ELR (cell line): ENCODE results near the gene DACT2.
"Not testable (repeated sequence)": the region's sequence is repeated elsewhere in the genome, so short reads cannot be mapped to it uniquely, and the experiment has no call there.

Source experiments
- DNase-seq: peaks from one replicate; pipeline ENCODE4 v3.0.0-alpha.2; 2015; ENCODE audit warnings: low read depth

The DACT2 gene

GRCh38 chr6:168300975-168301647, 18.5 kb downstream of the DACT2 start:
- DNase-seq = no peak

DNA sequence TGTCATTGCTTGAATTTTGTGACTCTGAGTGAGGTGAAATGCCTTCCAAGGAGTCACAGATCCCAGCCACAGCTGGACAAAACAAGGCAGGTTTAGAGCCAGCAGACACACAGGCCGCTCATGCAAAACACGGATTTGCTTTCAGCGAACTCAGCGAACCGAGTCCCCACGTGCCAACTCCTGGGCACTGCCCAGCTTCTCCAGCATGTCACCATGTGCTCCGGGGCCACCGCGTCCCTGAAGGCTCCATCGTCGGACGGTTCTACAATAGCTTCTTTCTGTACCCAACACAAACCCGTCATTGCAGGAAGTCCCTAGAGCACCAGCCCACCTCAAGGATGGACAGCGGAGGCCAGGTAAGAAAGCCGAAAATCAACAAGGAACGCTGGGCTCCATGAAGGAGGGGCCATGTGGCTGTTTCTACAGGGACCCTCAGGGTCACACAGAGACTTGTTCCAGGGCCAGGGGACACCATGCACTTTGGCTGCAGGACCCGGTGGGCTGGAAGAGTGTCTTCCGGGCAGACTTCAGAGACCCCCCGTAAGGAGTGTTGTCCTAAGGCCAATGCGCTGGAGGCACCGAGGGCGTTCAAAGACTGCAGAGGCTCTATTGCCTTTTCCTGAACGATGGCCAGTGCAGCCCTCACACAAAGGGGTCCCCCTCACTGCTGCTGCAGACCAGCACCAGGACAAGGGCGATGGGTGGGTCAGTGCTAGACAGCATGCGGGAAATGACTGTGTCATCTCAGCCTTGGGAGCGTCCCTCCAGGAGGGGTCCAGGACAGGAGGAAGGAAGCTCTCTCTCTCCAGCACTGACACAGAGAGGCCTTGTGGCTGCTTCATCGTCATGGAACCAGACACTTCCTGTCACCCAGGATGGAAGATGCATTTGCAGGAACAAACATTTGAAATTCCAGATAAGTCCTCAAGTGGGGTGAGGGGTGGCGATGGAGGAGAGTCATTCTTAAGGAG, 19.8 kb downstream of the DACT2 start:
- DNase-seq = no peak

DNA sequence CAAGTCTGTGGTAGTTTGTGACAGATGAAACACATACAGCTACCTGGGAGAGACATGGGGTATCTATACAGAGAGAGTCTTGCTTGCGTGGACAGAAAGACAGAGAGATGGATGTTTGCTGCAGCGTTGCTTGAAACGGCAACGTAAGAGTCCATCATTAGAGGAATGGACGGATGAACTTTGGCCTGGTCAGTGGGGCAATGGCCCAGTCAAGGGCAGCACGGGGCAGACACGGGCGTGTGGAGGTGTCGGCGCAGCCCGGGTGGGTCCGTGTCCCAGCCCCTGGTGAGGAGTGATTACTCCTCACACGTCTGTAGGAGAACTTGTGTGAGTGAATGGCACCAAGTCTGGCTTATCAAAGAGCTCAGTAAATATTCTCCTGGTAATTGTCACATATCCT, 21.9 kb downstream of the DACT2 start:
- no peak for DNase-seq

DNA sequence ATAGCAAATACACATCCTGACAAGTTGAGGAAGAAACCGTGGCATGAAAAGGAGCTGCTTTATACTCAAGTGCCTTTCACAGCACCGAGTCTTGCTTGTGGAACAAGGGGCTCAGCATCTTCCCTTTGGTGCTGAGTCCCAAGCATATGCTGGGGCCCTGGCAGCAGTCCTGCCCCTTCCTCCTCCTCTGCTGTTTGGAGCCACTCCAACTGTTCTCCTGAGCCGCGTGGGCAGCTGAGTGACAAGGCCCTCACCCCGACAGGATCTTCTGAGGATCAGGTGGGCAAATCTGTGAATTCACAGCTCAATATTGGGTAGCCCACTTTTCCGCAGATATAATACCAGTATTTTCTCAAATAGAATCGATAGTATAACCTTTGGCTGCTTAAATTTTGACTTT, 24.7 kb downstream of the DACT2 start:
- DNase-seq = no peak

GRCh38 chr6:168293636-168294530, 25.7 kb downstream of the DACT2 start:
- no peak for DNase-seq

GRCh38 chr6:168292826-168293225, 26.8 kb downstream of the DACT2 start:
- DNase-seq = no peak

DNA sequence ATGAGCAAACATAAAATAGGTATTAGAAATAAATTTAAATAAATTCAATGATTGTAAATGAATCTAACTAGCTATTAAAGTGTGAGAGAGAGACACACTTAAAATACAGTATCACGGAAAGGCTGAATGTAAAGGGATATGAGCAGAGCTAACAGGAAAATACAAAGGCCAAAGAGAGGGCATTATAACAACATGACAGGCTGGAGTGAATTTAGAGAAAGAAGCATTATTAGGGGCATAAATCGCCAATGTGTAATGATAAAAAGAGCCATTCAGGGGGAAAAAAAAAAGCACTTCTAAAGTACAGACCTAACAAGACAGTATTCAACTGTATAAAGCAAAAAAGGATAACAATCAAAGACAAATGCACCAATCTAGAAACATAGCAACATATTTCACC, 28.1 kb downstream of the DACT2 start:
- DNase-seq = no peak

DNA sequence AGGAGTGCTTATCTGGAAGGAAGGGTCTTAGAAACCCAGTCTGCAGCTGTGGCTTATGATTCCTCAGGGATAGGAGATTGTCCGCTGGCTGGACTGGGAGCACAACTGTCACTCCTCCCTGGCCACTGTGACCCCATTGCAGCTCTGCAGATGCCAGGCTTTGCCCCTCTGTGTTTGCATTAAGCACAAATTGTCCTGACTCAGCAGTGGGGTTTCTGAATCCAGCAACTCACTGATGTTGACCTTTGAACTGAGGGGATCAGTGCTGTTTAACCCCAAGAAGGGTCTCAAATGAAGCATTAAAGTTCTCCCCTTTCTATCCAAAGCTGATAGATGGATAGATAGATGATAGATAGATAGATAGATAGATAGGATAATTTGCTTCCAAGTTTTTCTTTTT, 29.5 kb downstream of the DACT2 start:
- no peak for DNase-seq

DNA sequence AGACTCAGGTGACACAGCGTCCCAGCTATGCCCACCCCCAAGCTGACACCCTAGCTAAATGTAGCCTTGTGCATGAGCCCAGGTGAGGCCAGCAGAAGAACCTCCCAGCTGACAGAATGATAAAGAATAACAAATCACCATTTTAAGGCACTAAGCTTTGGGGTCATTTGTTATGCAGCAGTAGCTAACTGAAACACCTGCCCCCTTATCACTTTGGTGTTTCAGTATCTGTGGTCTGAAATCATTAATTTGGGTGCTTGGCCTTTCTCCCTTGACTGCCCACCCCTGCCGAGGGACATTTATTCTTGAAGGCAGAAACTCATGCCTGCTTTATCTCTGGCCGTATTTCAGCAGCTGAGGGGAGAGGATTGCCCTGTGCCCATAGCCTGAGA, 30.0 kb downstream of the DACT2 start:
- no peak for DNase-seq

DNA sequence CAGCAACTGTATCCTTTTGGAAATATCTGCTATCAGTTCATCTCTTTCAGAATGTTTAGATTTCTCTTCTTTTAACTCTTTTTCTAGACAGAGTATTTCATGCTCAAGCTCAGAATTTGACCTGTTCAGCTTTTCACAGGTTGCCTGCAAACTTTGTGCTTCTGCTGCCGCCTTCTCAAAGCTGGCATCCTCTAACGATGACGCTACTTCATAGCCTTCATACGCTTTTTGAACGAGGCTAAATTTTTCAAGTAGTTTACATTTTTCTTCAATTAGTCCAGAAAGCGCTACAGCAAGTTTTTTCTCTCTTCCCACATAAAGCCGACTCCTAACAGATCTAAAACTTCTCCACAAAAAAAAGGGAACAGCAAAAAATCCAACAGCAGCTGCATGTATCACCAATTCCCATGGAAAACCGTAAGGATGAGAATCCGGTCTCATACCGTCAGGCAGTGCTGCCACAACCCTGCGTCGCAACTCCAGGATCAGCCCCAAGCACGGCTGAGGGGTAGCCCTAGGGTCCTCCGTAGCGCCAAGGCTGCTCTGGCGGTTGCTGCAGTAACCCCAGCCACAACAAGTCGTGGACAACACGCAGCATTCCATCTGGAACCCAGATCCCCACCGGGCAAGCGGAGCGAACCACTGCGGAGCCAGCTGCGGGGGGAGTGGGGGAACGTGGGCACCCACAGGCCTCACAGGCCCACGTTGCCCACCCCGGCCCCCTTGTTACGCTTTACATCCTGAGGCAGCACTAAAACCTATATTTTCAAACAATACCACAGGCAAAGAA, 30.6 kb downstream of the DACT2 start:
- DNase-seq = no peak

DNA sequence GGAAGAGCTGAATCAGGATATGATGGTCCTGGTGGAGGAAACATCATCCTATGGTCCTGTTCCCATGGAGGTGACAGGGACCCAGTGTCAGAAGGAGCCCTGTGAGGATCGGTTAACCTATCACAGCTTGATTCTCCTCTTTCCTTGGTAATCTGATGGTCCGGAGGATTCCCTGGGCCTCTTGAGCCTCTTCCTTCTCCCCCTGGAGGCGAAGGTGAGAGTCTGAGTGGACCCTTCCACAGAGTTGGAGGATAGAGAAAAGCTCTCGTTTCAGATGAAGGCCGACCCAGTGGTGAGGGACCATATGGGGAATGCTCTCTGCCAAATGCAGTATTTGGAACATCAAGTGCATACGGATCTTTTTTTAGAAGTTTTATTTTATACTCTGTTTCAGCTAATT, 32.1 kb downstream of the DACT2 start:
- DNase-seq = not testable (repeated sequence)

DNA sequence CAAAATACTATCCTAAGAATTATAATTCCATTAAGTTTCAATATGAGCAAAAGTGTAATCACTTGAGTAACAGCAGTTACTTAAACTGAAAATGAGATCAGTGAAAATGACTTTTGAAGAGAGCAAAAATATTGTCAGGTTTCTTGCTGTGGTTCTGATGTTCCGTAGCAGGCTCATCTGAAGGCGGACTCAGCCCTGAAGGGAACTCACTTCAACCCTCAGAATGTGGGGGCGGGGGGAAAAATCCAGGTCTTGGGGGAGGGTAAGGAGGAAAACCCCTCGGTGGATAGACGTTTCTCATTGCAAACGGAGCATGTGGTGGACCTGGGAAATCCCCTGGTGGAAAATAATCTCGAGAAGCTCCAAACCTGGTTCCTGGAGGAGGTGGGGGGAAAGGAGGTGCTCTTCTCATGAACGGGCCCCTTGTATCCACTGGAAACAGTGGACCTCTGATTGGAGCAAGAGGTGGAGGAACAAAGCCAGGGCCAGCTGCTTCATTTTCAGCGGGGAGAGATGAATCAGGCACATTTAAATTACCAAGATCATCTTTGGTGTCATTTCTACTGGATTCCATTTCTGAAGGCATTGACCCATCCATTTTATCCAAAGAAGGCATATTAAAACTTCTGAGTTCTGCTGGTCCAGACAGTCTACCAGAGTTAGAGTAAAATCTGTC, 32.7 kb downstream of the DACT2 start:
- DNase-seq = not testable (repeated sequence)

DNA sequence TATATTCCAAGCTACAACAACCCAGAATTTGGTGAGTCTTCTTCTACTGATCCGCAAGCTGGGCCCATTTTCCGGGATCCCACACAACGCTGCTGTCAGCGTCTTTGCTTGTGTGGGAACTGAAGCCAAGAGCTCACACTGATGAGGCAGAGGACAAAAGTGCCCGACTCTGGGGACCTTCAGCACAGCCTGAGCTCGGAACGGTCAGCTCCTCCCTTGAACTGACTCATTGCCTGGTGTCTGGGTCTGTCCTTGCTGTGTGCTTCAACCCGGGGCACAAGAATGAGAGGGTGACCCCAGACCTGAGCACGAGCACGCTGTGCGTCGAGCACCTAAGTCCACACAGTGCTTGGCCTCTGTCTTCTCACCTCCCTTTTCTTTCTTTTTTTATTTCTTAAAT, 33.5 kb downstream of the DACT2 start:
- no peak for DNase-seq

DNA sequence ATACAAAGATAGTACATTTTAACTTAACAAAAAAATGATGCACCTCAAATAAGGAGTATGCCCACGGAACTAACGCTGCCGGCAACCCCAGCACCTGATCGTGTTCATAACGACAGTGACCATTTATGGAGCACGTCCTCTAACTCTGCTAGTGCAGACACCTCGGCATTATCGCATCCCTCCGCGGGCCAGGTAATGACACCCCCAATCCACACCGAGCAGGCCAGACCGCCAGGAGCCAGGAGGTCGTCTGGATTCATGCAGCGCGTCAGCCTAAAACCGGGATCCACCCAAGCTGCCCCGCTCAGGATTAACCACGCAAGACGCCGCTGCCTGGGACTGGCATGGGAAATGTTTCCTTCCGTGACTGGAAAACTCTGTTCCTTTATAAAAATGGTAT, 34.1 kb downstream of the DACT2 start:
- DNase-seq = no peak

DNA sequence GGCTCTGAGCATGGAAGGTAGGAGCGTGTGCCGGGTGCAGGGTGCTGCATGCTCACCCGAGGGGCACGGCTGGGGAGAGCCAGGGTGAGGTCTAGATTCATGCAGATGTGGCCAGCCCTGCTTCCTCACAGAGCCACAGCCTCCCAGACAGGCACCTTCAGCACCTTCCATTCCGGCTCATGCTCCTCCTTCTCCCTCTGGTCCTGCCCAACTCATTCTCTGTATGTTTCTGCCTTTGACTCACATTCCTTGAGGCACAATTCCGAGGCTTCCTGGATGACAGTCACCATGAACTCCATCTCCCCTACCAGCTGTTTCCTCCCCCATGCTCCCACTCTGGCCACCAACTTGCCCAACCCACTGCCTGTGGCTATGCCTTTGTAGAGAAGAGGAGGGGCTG, 35.4 kb downstream of the DACT2 start:
- DNase-seq = no peak

DNA sequence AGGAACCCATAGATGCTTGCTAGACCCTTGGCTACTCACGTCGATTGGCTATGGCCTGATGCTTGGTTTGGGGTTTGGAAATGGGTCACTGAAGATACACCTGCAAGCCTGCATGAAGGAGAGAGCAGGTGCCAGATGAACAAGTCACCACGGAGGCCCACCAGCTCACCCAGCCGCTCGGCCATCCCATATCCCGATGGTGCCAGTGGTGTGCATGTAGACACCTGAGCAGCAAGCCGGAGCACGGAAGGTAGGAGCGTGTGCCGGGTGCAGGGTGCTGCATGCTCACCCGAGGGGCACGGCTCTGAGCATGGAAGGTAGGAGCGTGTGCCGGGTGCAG, 35.9 kb downstream of the DACT2 start:
- no peak for DNase-seq

DNA sequence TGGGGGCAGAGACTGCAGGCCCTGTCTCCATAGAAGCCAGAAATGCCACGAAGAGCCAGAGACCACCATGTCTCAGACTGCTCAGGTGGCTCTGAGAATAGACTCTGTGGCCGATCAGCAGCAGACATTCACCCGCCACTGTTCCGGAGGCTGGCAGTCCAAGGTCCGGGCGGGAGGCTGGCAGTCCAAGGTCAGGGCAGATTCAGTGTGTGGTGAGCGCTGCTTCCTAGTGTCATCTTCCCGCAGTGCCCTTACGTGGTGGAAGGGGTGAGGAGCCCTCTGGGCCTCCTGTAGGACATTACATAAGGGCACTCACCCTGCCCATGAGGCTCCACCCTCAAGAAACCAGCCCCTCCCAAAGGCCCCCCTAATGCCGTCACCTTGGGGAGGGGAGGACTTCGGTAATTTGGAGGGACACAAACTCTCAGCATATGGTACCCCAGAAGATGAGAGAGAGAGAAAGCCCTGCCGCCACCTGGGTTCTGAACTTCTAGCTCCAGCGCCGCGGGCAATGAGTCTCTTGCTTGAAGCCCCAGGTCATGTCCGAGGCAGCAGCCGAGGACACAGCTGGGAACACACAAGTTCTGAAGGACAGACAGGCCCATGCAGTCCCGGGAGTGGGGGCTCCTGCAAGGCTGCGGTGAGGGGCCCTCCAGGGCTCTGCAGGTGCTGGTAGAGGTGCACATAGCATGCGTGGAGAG, 36.4 kb downstream of the DACT2 start:
- no peak for DNase-seq

DNA sequence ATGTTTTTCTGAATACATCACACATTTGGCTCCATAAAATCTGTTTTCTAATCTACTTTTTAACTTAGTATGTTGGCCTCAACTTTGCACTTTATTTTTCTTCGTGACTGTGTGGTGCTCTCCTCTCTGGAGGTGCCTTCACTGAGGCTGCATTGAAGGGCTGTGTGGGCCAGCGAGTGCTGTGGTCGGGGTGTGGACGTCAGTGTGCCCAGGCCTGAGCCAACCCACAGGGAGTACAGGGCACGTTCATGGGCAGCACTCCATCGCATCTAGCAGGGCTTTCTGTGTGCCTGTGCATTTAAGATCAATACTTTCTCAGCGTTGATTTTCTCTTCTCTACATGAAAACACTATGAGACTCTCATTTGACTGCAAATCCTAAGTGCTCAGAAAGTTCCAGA, 37.8 kb downstream of the DACT2 start:
- DNase-seq = no peak

- not testable (repeated sequence) for DNase-seq
Measured at GRCh38 chr6:168281314-168281713, 38.3 kb downstream of the DACT2 start.

DNA sequence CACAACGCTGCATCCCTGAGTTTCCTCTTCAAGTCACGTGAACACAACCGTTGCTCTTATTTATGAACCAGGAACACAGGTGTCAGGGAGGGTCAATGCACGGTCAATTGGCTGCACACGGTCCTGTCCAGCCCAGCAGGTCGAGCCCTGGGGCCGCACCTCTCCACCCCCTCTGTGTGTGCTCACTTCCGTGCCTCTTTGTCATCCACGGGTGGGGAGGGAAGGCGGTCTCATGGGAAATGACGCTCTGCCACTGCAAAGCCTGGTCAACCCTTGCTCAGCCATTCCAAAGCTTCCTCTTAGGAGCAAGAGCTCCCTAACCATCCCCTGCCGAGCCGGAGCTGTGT, 38.7 kb downstream of the DACT2 start:
- no peak for DNase-seq
